Effector CD8-positive, alpha-beta T cell (primary cell): ENCODE measurements around the gene POLR2A.
"Not testable (repeated sequence)": the region's sequence is repeated elsewhere in the genome, so short reads cannot be mapped to it uniquely, and the experiment has no call there.

Source experiments
- DNase-seq: peaks from one replicate; lab custom pipeline; 2025; lab: John Stamatoyannopoulos, UW

POLR2A gene

GRCh38 chr17:7460850-7461660 is 23.1 kb upstream of the POLR2A start:
- no peak for DNase-seq

DNA sequence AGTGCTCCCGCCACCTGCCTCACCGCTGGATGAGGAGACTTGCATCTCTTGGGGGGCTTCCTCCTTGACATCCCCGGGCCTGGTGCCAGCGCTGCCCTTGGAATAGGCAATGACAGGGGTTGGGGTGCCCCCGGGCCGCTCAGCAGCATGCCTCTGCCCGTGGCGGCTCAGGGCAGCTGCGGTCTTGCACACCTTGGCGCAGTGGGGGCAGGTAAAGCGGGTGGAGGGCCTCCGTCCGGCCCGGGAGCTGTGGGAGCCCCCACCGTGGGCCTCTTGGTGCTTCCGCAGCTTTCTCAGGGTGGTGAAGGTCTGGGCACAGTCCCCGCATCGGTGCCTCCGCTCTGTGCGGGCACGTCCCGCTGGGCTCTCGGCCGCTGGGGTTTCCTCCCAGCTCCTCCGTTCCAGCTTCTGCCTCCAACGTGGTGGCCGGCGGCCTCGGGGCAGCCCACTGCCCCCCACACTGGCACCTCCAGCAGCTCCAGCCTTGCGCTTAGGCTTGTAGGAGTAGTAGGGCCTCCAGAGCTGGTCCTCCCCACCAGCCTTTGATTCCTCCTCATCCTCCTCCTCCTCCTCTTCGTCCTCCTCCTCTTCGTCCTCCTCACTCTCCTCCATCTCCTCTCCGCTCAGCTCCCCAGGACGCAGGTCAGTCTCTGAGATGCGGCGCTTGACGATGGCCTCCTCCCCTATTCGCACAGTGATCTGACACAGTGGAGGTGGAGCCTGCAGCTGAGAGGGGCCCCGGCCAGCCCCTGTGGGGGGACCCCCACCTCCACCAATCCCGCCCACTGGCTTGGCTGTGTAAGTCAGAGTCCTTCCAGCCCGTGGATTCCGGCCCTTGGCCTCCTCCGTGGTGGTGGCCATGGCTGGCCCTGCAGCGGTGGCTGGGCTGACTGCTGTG is 21.4 kb upstream of the POLR2A start:
- DNase-seq, result no peak

GRCh38 chr17:7463372-7463846 is 20.8 kb upstream of the POLR2A start:
- DNase-seq, result no peak

DNA sequence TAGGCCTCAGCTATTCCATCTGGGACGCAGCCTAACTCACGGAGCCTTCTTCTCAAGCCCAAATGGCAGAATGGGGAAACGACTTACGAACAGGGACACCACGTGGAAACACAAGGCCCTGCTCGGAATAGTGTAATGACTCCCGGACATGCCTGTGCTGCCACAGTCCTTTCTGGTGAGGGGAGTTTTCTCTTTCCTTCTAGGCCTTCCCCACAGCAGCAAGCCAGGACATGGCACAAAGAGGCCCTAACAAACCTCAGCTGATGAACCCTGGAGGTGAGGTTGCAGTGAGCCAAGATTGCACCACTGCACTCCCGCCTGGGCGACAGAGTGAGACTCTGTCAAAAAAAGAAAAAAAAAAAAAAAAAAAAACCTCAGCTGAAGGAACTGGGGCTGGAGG is 20.1 kb upstream of the POLR2A start:
- DNase-seq, result no peak

DNA sequence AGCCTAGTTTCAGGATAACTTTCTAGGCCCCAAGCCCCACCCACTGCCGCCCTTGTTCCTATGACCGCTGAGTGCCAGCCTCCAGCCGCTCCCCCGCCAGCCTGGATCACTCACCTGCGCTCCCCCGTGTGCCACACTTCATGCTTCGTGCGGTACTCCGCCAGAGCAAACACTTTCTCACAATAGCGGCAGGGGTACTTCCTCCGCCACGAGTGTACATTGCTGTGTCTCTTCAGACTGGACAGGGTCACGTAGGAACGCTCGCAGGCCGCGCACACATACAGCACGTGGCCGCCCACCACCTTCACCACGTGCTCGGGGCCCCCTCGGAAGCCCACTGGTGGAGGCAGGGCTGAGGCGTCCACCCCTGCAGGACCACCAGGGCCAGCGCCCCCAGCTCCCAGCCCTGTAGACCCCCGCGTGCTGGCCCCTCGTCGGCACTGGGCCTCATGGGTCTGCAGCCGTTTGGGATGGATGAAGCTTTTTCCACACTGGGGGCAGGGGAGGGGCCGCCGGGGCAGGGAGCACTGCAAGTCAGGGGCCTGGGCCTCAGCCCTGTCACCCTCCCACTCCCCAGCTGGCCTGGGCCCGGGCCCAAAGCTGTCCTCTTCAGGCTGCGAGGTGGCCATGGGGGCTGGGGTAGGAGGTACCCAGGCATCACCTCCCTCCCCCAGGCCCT is 18.4 kb upstream of the POLR2A start:
- no peak for DNase-seq

- DNase-seq, result no peak
Observed at GRCh38 chr17:7466318-7466638, 17.9 kb upstream of the POLR2A start.

- DNase-seq, result no peak
Observed at GRCh38 chr17:7466639-7467341, 17.4 kb upstream of the POLR2A start.

- DNase-seq, result no peak
Observed at GRCh38 chr17:7467498-7467897, 16.7 kb upstream of the POLR2A start.

DNA sequence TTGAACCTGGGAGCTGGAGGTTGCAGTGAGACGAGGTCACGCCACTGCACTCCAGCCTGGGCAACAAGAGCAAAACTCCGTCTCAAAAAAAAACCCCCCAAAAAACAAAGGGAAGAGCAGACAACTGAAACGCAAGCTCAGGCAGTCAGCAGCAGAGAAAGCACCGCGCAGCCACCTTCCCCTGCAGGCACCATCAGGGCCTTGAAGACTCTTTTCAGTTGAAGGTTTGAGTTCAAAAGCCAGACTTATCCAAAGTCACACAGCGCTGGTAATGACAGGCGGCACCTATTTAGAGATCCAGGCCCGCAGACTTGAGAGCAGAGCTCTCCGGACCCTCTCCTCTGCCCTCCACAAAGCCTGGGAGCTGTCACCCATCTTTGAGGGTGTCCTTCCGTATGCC is 15.9 kb upstream of the POLR2A start:
- DNase-seq, result no peak

DNA sequence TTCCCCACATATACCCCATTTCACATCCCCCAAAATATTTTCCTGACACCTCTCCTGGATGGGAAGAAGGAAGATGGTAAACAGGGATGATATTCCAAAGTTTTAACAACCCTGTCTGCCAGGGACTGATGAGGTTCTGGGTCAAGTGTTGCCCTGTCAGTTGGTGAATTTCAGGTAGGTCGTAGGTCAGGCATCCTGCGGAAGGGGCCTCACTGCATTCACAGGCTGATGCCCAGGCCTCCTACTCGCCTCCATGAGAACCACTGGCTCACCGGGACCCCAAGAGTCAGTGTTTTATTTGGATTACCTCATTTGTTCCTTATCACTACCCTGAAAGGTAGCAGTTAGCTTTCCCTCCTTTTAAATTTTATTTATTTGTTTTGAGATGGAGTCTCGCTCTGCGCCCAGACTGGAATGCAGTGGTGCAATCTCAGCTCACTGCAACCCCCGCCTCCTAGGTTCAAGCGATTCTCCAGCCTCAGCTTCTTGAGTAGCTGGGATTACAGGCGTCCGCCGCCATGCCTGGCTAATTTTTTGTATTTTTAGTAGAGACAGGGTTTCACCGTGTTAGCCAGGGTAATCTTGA is 15.3 kb upstream of the POLR2A start:
- no peak for DNase-seq

- DNase-seq, result not testable (repeated sequence)
Observed at GRCh38 chr17:7469843-7470242, 14.3 kb upstream of the POLR2A start.

GRCh38 chr17:7470457-7470973 is 13.7 kb upstream of the POLR2A start:
- DNase-seq, result not testable (repeated sequence)

GRCh38 chr17:7471729-7472128 is 12.4 kb upstream of the POLR2A start:
- no peak for DNase-seq

DNA sequence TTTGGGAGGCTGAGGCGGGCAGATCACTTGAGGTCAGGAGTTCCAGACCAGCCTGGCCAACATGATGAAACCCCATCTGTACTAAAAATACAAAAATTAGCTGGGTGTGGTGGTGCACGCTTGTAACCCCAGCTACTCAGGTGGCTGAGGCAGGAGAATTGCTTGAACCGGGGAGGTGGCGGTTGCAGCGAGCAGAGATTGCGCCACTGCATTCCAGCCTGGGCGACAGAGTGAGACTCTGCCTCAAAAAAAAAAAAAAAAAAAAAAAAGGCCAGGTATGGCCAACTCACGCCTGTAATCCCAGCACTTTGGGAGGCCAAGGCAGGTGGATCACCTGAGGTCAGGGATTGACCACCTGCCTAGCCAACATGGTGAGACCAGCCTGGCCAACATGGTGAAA is 9.4 kb upstream of the POLR2A start:
- DNase-seq, result not testable (repeated sequence)

- DNase-seq, result no peak
Observed at GRCh38 chr17:7475764-7476422, 8.3 kb upstream of the POLR2A start.

DNA sequence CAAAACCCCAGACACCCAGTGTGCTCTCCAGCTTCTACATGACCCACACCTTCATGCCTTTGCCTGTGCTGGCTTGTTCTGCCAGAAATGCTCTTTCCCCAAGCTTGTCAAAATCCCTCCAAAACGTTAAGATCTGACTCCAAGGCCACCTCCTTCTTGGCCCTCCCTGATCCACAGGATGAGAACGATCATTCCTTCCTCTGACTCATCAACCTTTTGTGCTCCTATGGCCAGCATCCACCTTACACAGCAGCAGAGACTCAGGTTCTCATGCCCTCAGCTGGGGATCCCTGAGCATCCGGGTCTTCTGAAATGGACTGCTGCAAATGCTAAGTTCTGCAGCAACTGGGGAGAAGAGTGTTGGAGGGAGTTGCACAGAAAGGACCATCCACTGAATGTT is 7.7 kb upstream of the POLR2A start:
- DNase-seq, result no peak

DNA sequence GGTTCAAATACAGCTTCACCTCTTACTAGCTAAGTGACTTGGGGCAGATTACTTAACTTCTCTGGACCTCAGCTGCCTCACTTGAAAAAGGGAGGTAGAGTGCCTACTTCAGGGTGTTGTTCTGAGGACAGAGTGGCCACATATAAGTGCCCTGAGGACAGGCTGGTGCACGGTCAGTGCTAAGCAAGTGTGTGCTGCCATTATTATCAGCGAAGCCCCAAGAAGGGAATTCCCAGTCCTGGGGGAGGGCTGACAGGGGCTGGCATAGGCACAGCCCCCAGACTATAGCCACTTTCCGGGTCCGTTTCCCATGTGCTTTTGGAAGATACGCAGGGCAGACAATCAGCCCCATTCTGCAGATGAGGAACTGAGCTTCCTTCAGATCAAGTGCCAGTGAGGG is 7.2 kb upstream of the POLR2A start:
- DNase-seq, result no peak

DNA sequence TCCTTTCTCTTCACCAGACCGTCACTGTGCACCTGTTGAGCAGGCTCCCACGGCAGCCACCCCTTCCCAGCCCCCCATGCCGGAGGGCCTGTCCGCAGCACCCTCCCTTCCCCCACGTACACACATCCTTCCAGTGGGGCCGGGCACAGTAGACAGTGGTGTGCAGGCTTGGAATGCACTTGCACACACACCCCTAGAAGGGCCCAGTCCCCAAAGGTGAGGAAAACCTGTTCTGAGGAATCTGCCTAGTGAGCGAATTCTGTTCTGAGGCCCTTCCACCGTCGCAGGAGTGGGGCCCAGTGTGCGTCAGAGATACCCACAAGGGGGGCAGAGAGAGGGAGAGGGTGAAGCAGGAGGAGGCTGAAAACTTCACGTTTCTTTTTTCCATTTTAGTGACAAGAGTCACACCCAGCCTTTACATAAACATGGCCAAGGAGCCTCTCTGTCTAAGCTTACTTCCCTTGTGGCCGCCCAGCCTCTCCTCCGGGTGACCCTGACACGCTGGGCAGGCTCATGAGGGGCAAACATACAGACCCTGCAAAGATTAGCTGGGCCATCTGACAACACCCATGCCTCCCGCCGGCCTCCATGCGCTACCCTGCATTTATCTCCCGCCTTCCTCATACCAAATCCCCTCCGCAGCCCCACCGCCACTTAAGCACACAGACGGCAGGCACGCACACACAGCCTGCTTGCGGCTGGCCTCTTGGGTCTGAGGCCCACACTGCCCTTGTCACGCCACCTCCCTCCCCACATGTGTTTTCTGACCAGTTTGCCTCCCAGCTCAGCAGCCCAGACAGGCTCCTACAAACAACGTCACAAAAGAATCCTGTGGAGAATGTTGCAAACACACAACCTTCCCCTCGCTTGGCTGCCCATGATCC is 6.5 kb upstream of the POLR2A start:
- DNase-seq, result peak; percentile 55
